Measurements from ENCODE around the gene MSL3B.

DNA sequence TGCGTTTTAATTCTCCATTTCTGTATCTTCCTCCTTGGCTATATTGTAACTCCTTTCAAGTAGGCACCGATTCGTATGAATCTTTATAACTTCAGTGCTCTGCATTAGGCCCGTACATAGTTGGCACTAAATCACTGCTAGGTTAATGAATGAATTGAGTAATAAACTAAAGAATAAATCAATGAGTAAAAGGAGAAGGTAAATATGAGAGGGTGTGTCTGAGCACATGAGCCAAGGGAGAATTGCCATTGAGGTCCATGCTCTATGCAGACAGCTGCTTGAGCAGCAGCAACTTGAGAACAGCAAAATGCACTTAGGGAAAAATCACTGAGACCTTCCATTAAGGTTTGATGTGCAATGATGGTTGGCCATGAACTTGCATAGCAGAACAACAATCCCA is 37.8 kb upstream of the MSL3B start:
- TF ChIP-seq, protein P1, sequence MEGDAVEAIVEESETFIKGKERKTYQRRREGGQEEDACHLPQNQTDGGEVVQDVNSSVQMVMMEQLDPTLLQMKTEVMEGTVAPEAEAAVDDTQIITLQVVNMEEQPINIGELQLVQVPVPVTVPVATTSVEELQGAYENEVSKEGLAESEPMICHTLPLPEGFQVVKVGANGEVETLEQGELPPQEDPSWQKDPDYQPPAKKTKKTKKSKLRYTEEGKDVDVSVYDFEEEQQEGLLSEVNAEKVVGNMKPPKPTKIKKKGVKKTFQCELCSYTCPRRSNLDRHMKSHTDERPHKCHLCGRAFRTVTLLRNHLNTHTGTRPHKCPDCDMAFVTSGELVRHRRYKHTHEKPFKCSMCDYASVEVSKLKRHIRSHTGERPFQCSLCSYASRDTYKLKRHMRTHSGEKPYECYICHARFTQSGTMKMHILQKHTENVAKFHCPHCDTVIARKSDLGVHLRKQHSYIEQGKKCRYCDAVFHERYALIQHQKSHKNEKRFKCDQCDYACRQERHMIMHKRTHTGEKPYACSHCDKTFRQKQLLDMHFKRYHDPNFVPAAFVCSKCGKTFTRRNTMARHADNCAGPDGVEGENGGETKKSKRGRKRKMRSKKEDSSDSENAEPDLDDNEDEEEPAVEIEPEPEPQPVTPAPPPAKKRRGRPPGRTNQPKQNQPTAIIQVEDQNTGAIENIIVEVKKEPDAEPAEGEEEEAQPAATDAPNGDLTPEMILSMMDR (IDR thresholded peaks at IDR 0.05; ENCODE audit: insufficient read depth, low read length): no peak
- TF ChIP-seq, protein P2, sequence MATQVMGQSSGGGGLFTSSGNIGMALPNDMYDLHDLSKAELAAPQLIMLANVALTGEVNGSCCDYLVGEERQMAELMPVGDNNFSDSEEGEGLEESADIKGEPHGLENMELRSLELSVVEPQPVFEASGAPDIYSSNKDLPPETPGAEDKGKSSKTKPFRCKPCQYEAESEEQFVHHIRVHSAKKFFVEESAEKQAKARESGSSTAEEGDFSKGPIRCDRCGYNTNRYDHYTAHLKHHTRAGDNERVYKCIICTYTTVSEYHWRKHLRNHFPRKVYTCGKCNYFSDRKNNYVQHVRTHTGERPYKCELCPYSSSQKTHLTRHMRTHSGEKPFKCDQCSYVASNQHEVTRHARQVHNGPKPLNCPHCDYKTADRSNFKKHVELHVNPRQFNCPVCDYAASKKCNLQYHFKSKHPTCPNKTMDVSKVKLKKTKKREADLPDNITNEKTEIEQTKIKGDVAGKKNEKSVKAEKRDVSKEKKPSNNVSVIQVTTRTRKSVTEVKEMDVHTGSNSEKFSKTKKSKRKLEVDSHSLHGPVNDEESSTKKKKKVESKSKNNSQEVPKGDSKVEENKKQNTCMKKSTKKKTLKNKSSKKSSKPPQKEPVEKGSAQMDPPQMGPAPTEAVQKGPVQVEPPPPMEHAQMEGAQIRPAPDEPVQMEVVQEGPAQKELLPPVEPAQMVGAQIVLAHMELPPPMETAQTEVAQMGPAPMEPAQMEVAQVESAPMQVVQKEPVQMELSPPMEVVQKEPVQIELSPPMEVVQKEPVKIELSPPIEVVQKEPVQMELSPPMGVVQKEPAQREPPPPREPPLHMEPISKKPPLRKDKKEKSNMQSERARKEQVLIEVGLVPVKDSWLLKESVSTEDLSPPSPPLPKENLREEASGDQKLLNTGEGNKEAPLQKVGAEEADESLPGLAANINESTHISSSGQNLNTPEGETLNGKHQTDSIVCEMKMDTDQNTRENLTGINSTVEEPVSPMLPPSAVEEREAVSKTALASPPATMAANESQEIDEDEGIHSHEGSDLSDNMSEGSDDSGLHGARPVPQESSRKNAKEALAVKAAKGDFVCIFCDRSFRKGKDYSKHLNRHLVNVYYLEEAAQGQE (IDR thresholded peaks at IDR 0.05; ENCODE audit: insufficient replicate concordance, low read depth): no peak
